Stimulated activated CD4-positive, alpha-beta T cell treated with anti-CD3 and anti-CD28 coated beads, Interleukin-12 subunit alpha, Interleukin-12 subunit beta, amount 100 ng/mL, for 24 hours (primary cell): ENCODE data around the gene METTL1.
"Not testable (repeated sequence)": the region's sequence is repeated elsewhere in the genome, so short reads cannot be mapped to it uniquely, and the experiment has no call there.

Experiments
- DNase-seq, 2 experiments: peaks; one replicate each; pipeline ENCODE4 v3.0.0-alpha.2; 2020; ENCODE audit warnings: low read depth in 2 of 2

METTL1 gene

GRCh38 chr12:57796996-57797395 lies 25.1 kb upstream of the METTL1 start:
- no peak for DNase-seq

- DNase-seq: no peak
These were observed 23.4 kb upstream of the METTL1 start for GRCh38 chr12:57795354-57795753.

GRCh38 chr12:57793920-57794319 lies 22.0 kb upstream of the METTL1 start:
- DNase-seq: no peak

GRCh38 chr12:57783861-57784260 lies 12.0 kb upstream of the METTL1 start:
- no peak for DNase-seq

- no peak for DNase-seq
These were observed 11.5 kb upstream of the METTL1 start for GRCh38 chr12:57783466-57783801.

- DNase-seq: peak; percentile 94 to 97
These were observed 10.9 kb upstream of the METTL1 start, which contains the start of gene TSFM for GRCh38 chr12:57782608-57783465. Gene TSFM, plus strand, starts transcription at chr12:57782787. Its CDS starts 15 bp downstream, at chr12:57782802.

- DNase-seq: no peak
These were observed 10.3 kb upstream of the METTL1 start for GRCh38 chr12:57782243-57782607.

- DNase-seq: no peak
These were observed 9.9 kb upstream of the METTL1 start for GRCh38 chr12:57781801-57782200.

- DNase-seq: no peak
These were observed 9.3 kb upstream of the METTL1 start for GRCh38 chr12:57781244-57781643.

GRCh38 chr12:57780284-57780897 lies 8.5 kb upstream of the METTL1 start:
- DNase-seq: no peak

GRCh38 chr12:57779736-57780135 lies 7.8 kb upstream of the METTL1 start:
- DNase-seq: no peak

GRCh38 chr12:57777911-57778310 lies 6.0 kb upstream of the METTL1 start:
- no peak for DNase-seq

- no peak for DNase-seq
These were observed 5.5 kb upstream of the METTL1 start for GRCh38 chr12:57777367-57777766.

GRCh38 chr12:57776247-57776587 lies 4.3 kb upstream of the METTL1 start:
- DNase-seq: no peak

GRCh38 chr12:57775563-57776246 lies 3.8 kb upstream of the METTL1 start:
- no peak for DNase-seq

- no peak for DNase-seq
These were observed 3.1 kb upstream of the METTL1 start for GRCh38 chr12:57775044-57775443.

GRCh38 chr12:57774634-57775033 lies 2.7 kb upstream of the METTL1 start:
- not testable (repeated sequence) for DNase-seq

- peak in 1 of 2 experiments; percentile 41 for DNase-seq
These were observed 771 bp upstream of the METTL1 start, which contains the start of gene EEF1AKMT3 for GRCh38 chr12:57772429-57773322. Gene EEF1AKMT3, plus strand, starts transcription at chr12:57772614. Its CDS starts 111 bp downstream, at chr12:57772725.

- peak; percentile 83 to 96 for DNase-seq
These were observed 551 bp downstream of the METTL1 start for GRCh38 chr12:57771236-57771872.

GRCh38 chr12:57770734-57771133 lies 1.2 kb downstream of the METTL1 start:
- DNase-seq: no peak

GRCh38 chr12:57769594-57769993 lies 2.3 kb downstream of the METTL1 start:
- no peak for DNase-seq
